GM12878 (cell line): ENCODE data around the gene TNKS1BP1. TPM values are rescaled to one million over a fixed set of nuclear protein-coding genes. Genes with fewer than 3 reads are reported as not detected.

ENCODE experiments used
- ATAC-seq: fragments of 200-7000 bp; cut with Tn5 transposase; 3 replicates; pipeline ENCODE4 v1.9.1; 2020; ENCODE audit warnings: mild to moderate bottlenecking, moderate library complexity
- BruUV-seq: library from RNA; stranded (reverse); fragments of 400-500 nt; replicated peaks from 2 replicates; lab custom pipeline; 2021; lab: Mats Ljungman, UMichigan
- CTCF ChIA-PET: fragments of 300-600 bp; sonication (Branson Sonifier 250); formaldehyde crosslinking; extraction: SDS; loops from one replicate; lab custom pipeline; 2021; ENCODE audit warnings: inconsistent platforms; lab: Yijun Ruan, JAX
- POLR2A ChIA-PET: fragments of 350-600 bp; formaldehyde crosslinking; extraction: SDS; loops from one replicate; lab custom pipeline; 2021; ENCODE audit warnings: inconsistent platforms; lab: Charles Lee
- RAD21 ChIA-PET: fragments of 300-600 bp; sonication (Branson Sonifier 250); formaldehyde crosslinking; loops from one replicate; lab custom pipeline; 2023; ENCODE audit warnings: antibody characterized with exemption; ENCODE audit not compliant: unreplicated experiment; lab: Charles Lee
- SMC1A ChIA-PET: fragments of 300-600 bp; sonication (Branson Sonifier 250); formaldehyde crosslinking; loops from one replicate; lab custom pipeline; 2023; ENCODE audit not compliant: unreplicated experiment, uncharacterized antibody; lab: Charles Lee
- DNase-seq: peaks from one replicate; pipeline ENCODE4 v3.0.0-alpha.2; 2011; ENCODE audit warnings: low read depth, low spot score
- FAIRE-seq: peaks from 3 replicates; lab custom pipeline; 2011; peaks lifted over from hg19 to GRCh38; lab: Jason Lieb, UNC
- H2AFZ ChIP-seq: 2 replicates; pipeline ENCODE4 v1.6.0; 2011; ENCODE audit warnings: low read depth, low read length, control low read depth; ENCODE audit not compliant: control insufficient read depth
- H3K27ac ChIP-seq: 2 replicates; pipeline ENCODE4 v1.5.1; 2011; ENCODE audit warnings: control low read depth; ENCODE audit not compliant: control insufficient read depth, insufficient read depth
- H3K27me3 ChIP-seq, 2 experiments: replicated peaks in 1 of 2; 2 replicates each; pipeline versions ENCODE4 v1.6.0 to v1.6.1; 2011; ENCODE audit warnings: low read length in 1 of 2; ENCODE audit not compliant: control insufficient read depth in 2 of 2, insufficient read depth in 2 of 2
- H3K36me3 ChIP-seq, 2 experiments: 2 replicates each; pipeline ENCODE4 v1.5.1; 2011; ENCODE audit warnings: low read length in 1 of 2; ENCODE audit not compliant: control insufficient read depth in 2 of 2, insufficient read depth in 2 of 2
- H3K4me1 ChIP-seq: 2 replicates; pipeline ENCODE4 v1.6.1; 2011; ENCODE audit warnings: mild to moderate bottlenecking, low read length, moderate library complexity, mixed read lengths; ENCODE audit not compliant: control insufficient read depth, insufficient read depth
- H3K4me2 ChIP-seq: 2 replicates; pipeline ENCODE4 v1.6.0; 2011; ENCODE audit warnings: control low read depth; ENCODE audit not compliant: control insufficient read depth, insufficient read depth
- H3K4me3 ChIP-seq: fragments of 200-600 bp; sonication (generic); 2 replicates; pipeline ENCODE4 v1.5.1; 2016
- H3K79me2 ChIP-seq: 2 replicates; pipeline ENCODE4 v1.6.0; 2011; ENCODE audit warnings: low read length; ENCODE audit not compliant: control insufficient read depth, insufficient read depth
- H3K9ac ChIP-seq: 2 replicates; pipeline ENCODE4 v1.8.0; 2011; ENCODE audit warnings: low read length, control low read depth, mixed read lengths; ENCODE audit not compliant: control insufficient read depth, insufficient read depth
- H3K9me3 ChIP-seq: replicated peaks from 3 replicates; pipeline ENCODE4 v1.5.1; 2011; ENCODE audit warnings: mild to moderate bottlenecking, low read length; ENCODE audit not compliant: control insufficient read depth, insufficient read depth
- H4K20me1 ChIP-seq: 2 replicates; pipeline ENCODE4 v1.6.0; 2011; ENCODE audit not compliant: control insufficient read depth, insufficient read depth
- ATF7 ChIP-seq: fragments of 450-650 bp; IDR thresholded peaks from 2 replicates; pipeline ENCODE4 v1.6.1; 2016; ENCODE audit warnings: low read depth, mild to moderate bottlenecking
- BMI1 ChIP-seq: fragments of 450-650 bp; IDR thresholded peaks from 2 replicates; pipeline ENCODE4 v1.6.1; 2016; ENCODE audit warnings: mild to moderate bottlenecking, moderate library complexity, borderline replicate concordance
- BRCA1 ChIP-seq: IDR thresholded peaks from 2 replicates; pipeline ENCODE4 v1.6.1; 2011; ENCODE audit warnings: low read depth, low read length, improper control_type of control experiment
- CBX3 ChIP-seq: fragments of 200-600 bp; sonication (generic); IDR thresholded peaks from 2 replicates; pipeline ENCODE4 v1.6.1; 2016; ENCODE audit warnings: low read depth, borderline replicate concordance
- CREM ChIP-seq: IDR thresholded peaks from 2 replicates; pipeline ENCODE4 v1.6.1; 2014; ENCODE audit warnings: antibody characterized with exemption, low read depth
- E2F8 ChIP-seq: fragments of 450-650 bp; IDR thresholded peaks from 2 replicates; pipeline ENCODE4 v1.6.1; 2018; ENCODE audit warnings: mild to moderate bottlenecking, low read depth, moderate library complexity; ENCODE audit not compliant: partially characterized antibody
- ELK1 ChIP-seq: IDR thresholded peaks from 2 replicates; pipeline ENCODE4 v1.6.1; 2012; ENCODE audit warnings: low read depth, low read length, improper control_type of control experiment
- ETV6 ChIP-seq, 2 experiments: fragments of 450-650 bp in 1 of 2; IDR thresholded peaks in 1 of 2; conservative IDR thresholded peaks in 1 of 2; 2 replicates each; pipeline ENCODE4 v1.6.1; 2014; ENCODE audit warnings: antibody characterized with exemption in 1 of 2, borderline replicate concordance in 1 of 2, low read depth in 1 of 2, mild to moderate bottlenecking in 1 of 2, moderate library complexity in 1 of 2
- IKZF1 ChIP-seq: fragments of 450-650 bp; conservative IDR thresholded peaks from 2 replicates; pipeline ENCODE4 v1.6.1; 2017; ENCODE audit warnings: antibody characterized with exemption, mild to moderate bottlenecking
- IRF3 ChIP-seq: fragments of 450-650 bp; IDR thresholded peaks from 2 replicates; pipeline ENCODE4 v1.6.1; 2014; ENCODE audit warnings: mild to moderate bottlenecking
- KAT2A ChIP-seq: conservative IDR thresholded peaks from 2 replicates; pipeline ENCODE4 v1.6.1; 2011; ENCODE audit warnings: low read depth, low read length; ENCODE audit not compliant: control insufficient read depth
- NFXL1 ChIP-seq: fragments of 450-650 bp; IDR thresholded peaks from 2 replicates; pipeline ENCODE4 v1.6.1; 2017; ENCODE audit warnings: antibody characterized with exemption, mild to moderate bottlenecking, borderline replicate concordance
- NR2F1 ChIP-seq: fragments of 450-650 bp; conservative IDR thresholded peaks from 2 replicates; pipeline ENCODE4 v1.6.1; 2017; ENCODE audit warnings: mild to moderate bottlenecking
- RAD21 ChIP-seq: IDR thresholded peaks from 2 replicates; pipeline ENCODE4 v1.6.1; 2011; ENCODE audit warnings: mild to moderate bottlenecking, low read depth, low read length, moderate library complexity; ENCODE audit not compliant: insufficient read depth
- SIN3A ChIP-seq: IDR thresholded peaks from 2 replicates; pipeline ENCODE4 v1.6.1; 2012; ENCODE audit warnings: low read depth, low read length, improper control_type of control experiment
- SMAD5 ChIP-seq: IDR thresholded peaks from 2 replicates; pipeline ENCODE4 v1.6.1; 2016; ENCODE audit warnings: antibody characterized with exemption, low read depth
- SP1 ChIP-seq: IDR thresholded peaks from one replicate; pipeline ENCODE4 v1.6.1; 2011; ENCODE audit warnings: low read depth, low read length
- YBX1 ChIP-seq: fragments of 450-650 bp; IDR thresholded peaks from 2 replicates; pipeline ENCODE4 v1.6.1; 2016; ENCODE audit warnings: antibody characterized with exemption
- ZNF24 ChIP-seq: fragments of 450-650 bp; IDR thresholded peaks from 2 replicates; pipeline ENCODE4 v1.6.1; 2017; ENCODE audit warnings: antibody characterized with exemption, mild to moderate bottlenecking
- WGBS: methylation state at CpG from one replicate; pipeline ENCODE4 v1.1.6; 2016; ENCODE audit warnings: low lambda C conversion rate; ENCODE audit not compliant: insufficient replicate concordance, insufficient coverage; ENCODE audit errors: missing lambda C conversion rate; 5-methylcytosine and 5-hydroxymethylcytosine counted together
- in situ Hi-C: fragments of 300-500 bp; cut with MboI; formaldehyde crosslinking; loops from 9 replicates; pipeline ENCODE4 v1.14.3; 2018; ENCODE audit warnings: mixed read lengths
- intact Hi-C: fragments of 100-400 bp; cut with micrococcal nuclease; formaldehyde crosslinking; loops from one replicate; pipeline ENCODE4 v1.14.2; 2022; ENCODE audit not compliant: unreplicated experiment
- polyA plus RNA-seq, 11 experiments: library from polyadenylated mRNA; depleted of rRNA in 4 of 11; unstranded in 6 of 11; stranded (reverse) in 5 of 11; fragments of >200 nt; fragmentation: Nextera tagmentation in 4 of 11; fragmentation: Illumina TruSeq in 1 of 11; extraction: Ambion mirVana in 4 of 11; extraction: Trizol in 1 of 11; gene quantifications; 1 replicate in 1 of 11; 2 replicates in 10 of 11; pipeline versions ENCODE4 v1.2.1 to v1.2.3, GENCODE V29; 2011 to 2016; ENCODE audit warnings: inconsistent platforms in 2 of 11, missing spikeins in 2 of 11, low read depth in 1 of 11
- total RNA-seq, 4 experiments: library from RNA; depleted of rRNA in 3 of 4; stranded (reverse); fragments of >200 nt in 3 of 4; fragmentation: Illumina TruSeq in 1 of 4; extraction: Trizol in 1 of 4; gene quantifications; 2 replicates each; pipeline versions ENCODE4 v1.2.1 to v1.2.3, GENCODE V29; 2013 to 2021

The TNKS1BP1 gene
- total and polyA plus RNA-seq, 10 of the 15 experiments (the other 5 are each of a cell fraction or from before 2014, with no cell fraction given) = 0.26 to 15.8 (median 4.3) TPM

GRCh38 chr11:57302489-57302888, 22.3 kb downstream of the TNKS1BP1 start:
- in situ Hi-C loops = no loop called here

More at GRCh38 chr11:57302489-57302888, 22.3 kb downstream of the TNKS1BP1 start:
- H3K79me2 ChIP-seq = no peaks in the 10 kb centered on the region
- H3K27ac ChIP-seq = no peak overlapping the region
- SMC1A ChIA-PET = no interaction called here
- 0 out of 2 replicates have a peak, but pooled peaks cover 3% of the 10 kb centered on the region for H3K4me1 ChIP-seq
- no peak for FAIRE-seq
- RAD21 ChIA-PET = no interaction called here
- no peak overlapping the region for H3K9ac ChIP-seq
- no peak for DNase-seq
- H3K9me3 ChIP-seq = no peaks in the 10 kb centered on the region; the same call in 2 of the 3 replicates
- H4K20me1 ChIP-seq = no peaks in the 10 kb centered on the region
- intact Hi-C loops = no loop called here
- no peak overlapping the region for H3K4me2 ChIP-seq
- H3K4me3 ChIP-seq = no peak overlapping the region
- WGBS = 82% methylated on average over 11 of the region's 15 CpGs
- no peak for ATAC-seq
- H3K36me3 ChIP-seq = no peaks in the 10 kb centered on the region; a peak in 2 of 4 replicates
- CTCF ChIA-PET = no interaction called here
- no TSS peak for BruUV-seq
- no peak overlapping the region for H2AFZ ChIP-seq
- no peak for TF ChIP-seq SMAD5
- TF ChIP-seq KAT2A = no peak
- TF ChIP-seq NR2F1 = no peak
- TF ChIP-seq IKZF1 = no peak
- TF ChIP-seq CBX3 = no peak
- no peak for TF ChIP-seq ZNF24
- no peak for TF ChIP-seq ELK1
- TF ChIP-seq SIN3A = no peak
- TF ChIP-seq ATF7 = no peak
- TF ChIP-seq BMI1 = no peak
- TF ChIP-seq ETV6 (conservative IDR thresholded peaks at IDR 0.05 in 1 of 2, IDR thresholded peaks at IDR 0.05 in 1 of 2; ENCODE audit: borderline replicate concordance in 1 of 2, low read depth in 1 of 2) = no peak
- TF ChIP-seq SP1 = no peak
- TF ChIP-seq CREM = no peak
- TF ChIP-seq E2F8 = no peak
- TF ChIP-seq BRCA1 = no peak
- no peak for TF ChIP-seq IRF3
- no peak for TF ChIP-seq NFXL1
- no peak for TF ChIP-seq RAD21
- no peak for TF ChIP-seq YBX1
- TF ChIP-seq, all 136 proteins: peak for 0
- POLR2A ChIA-PET = no interaction called here
- H3K27me3 ChIP-seq = no peaks in the 10 kb centered on the region
